GM23338 (cell line): ENCODE data around the gene SLC35A2. TPM values are rescaled to one million over a fixed set of nuclear protein-coding genes. Genes with fewer than 3 reads are reported as not detected.

Experiments used
- ATAC-seq: fragments of 200-7000 bp; cut with Tn5 transposase; 3 replicates; pipeline ENCODE4 v1.9.1; 2020
- DNase-seq: peaks from one replicate; pipeline ENCODE4 v3.0.0-alpha.2; 2015; ENCODE audit warnings: low spot score
- H2AFZ ChIP-seq: fragments of 200-600 bp; sonication (generic); 2 replicates; pipeline ENCODE4 v1.8.0; 2016; ENCODE audit warnings: antibody characterized with exemption, mild to moderate bottlenecking, moderate library complexity
- H3F3A ChIP-seq: fragments of 200-600 bp; sonication (generic); replicated peaks from 2 replicates; pipeline ENCODE4 v1.8.0; 2017; ENCODE audit warnings: antibody characterized with exemption, mixed run types, low read depth
- H3K27ac ChIP-seq: fragments of 200-600 bp; sonication (generic); 2 replicates; pipeline ENCODE4 v1.6.1; 2016; ENCODE audit warnings: low read depth
- H3K27me3 ChIP-seq: fragments of 200-600 bp; sonication (generic); 2 replicates; pipeline ENCODE4 v1.8.0; 2016; ENCODE audit warnings: mild to moderate bottlenecking, mixed run types, moderate library complexity; ENCODE audit not compliant: insufficient read depth
- H3K36me3 ChIP-seq: fragments of 200-600 bp; sonication (generic); 2 replicates; pipeline ENCODE4 v1.8.0; 2016; ENCODE audit warnings: mild to moderate bottlenecking; ENCODE audit not compliant: insufficient read depth
- H3K4me1 ChIP-seq: fragments of 200-600 bp; sonication (generic); 2 replicates; pipeline ENCODE4 v1.8.0; 2016; ENCODE audit warnings: mild to moderate bottlenecking, moderate library complexity; ENCODE audit not compliant: insufficient read depth
- H3K4me2 ChIP-seq: fragments of 200-600 bp; sonication (generic); 2 replicates; pipeline ENCODE4 v1.7.1; 2017; ENCODE audit warnings: mixed run types
- H3K4me3 ChIP-seq: fragments of 200-600 bp; sonication (generic); 2 replicates; pipeline ENCODE4 v1.6.1; 2016; ENCODE audit warnings: mixed run types
- H3K79me2 ChIP-seq: fragments of 200-600 bp; sonication (generic); replicated peaks from 2 replicates; pipeline ENCODE4 v1.8.0; 2017; ENCODE audit warnings: mild to moderate bottlenecking; ENCODE audit not compliant: insufficient read depth
- H3K9me2 ChIP-seq: fragments of 200-600 bp; sonication (generic); 2 replicates; pipeline ENCODE4 v1.8.0; 2017; ENCODE audit not compliant: insufficient read depth
- H4K20me1 ChIP-seq: fragments of 200-600 bp; sonication (generic); replicated peaks from 2 replicates; pipeline ENCODE4 v1.8.0; 2017; ENCODE audit warnings: mild to moderate bottlenecking; ENCODE audit not compliant: insufficient read depth
- H3K27ac Mint-ChIP-seq: 2 replicates; pipeline ENCODE4 v1.8.0; 2020; ENCODE audit warnings: inconsistent platforms, mild to moderate bottlenecking, moderate library complexity, mixed read lengths
- H3K27me3 Mint-ChIP-seq: 3 replicates; pipeline ENCODE4 v1.8.0; 2022; ENCODE audit warnings: low read depth, mild to moderate bottlenecking, moderate library complexity, mixed read lengths, inconsistent platforms; ENCODE audit not compliant: insufficient read depth, poor library complexity
- H3K36me3 Mint-ChIP-seq: 3 replicates; pipeline ENCODE4 v1.8.0; 2021; ENCODE audit warnings: low read depth, mild to moderate bottlenecking, inconsistent platforms, moderate library complexity, mixed read lengths
- H3K4me1 Mint-ChIP-seq: 3 replicates; pipeline ENCODE4 v1.8.0; 2020; ENCODE audit warnings: mild to moderate bottlenecking, inconsistent platforms, mixed read lengths
- H3K4me3 Mint-ChIP-seq: 3 replicates; pipeline ENCODE4 v1.8.0; 2021; ENCODE audit warnings: moderate library complexity, mild to moderate bottlenecking, inconsistent platforms, mixed read lengths
- H3K9me3 Mint-ChIP-seq: 3 replicates; pipeline ENCODE4 v1.8.0; 2020; ENCODE audit warnings: moderate library complexity, mild to moderate bottlenecking, inconsistent platforms, mixed read lengths
- CREB1 ChIP-seq: fragments of 250-450 bp; sonication (Bioruptor Pico); IDR thresholded peaks from 2 replicates; pipeline ENCODE4 v1.5.0; 2020; ENCODE audit warnings: low read depth, mild to moderate bottlenecking, moderate library complexity
- CTCF ChIP-seq, 2 experiments: fragments of 200-600 bp in 1 of 2; sonication (generic) in 1 of 2; conservative IDR thresholded peaks; 2 replicates each; pipeline versions ENCODE4 v1.5.1 to v1.6.1; 2016 to 2017; ENCODE audit warnings: antibody characterized with exemption in 2 of 2, low read depth in 2 of 2, mild to moderate bottlenecking in 2 of 2, moderate library complexity in 1 of 2
- ETS1 ChIP-seq: IDR thresholded peaks from 2 replicates; pipeline ENCODE4 v1.6.1; 2016; ENCODE audit warnings: antibody characterized with exemption
- EZH2 ChIP-seq: fragments of 200-600 bp; sonication (generic); IDR thresholded peaks from one replicate; pipeline ENCODE4 v1.8.0; 2017; ENCODE audit warnings: antibody characterized with exemption, mild to moderate bottlenecking, low read depth; ENCODE audit not compliant: unreplicated experiment
- EZH2phosphoT487 ChIP-seq: fragments of 200-600 bp; sonication (generic); IDR thresholded peaks from one replicate; pipeline ENCODE4 v1.8.1; 2018; ENCODE audit warnings: antibody characterized with exemption; ENCODE audit not compliant: unreplicated experiment
- JUNB ChIP-seq: IDR thresholded peaks from one replicate; pipeline ENCODE4 v1.6.1; 2016; ENCODE audit warnings: antibody characterized with exemption; ENCODE audit not compliant: unreplicated experiment
- POLR2AphosphoS5 ChIP-seq: IDR thresholded peaks from 2 replicates; pipeline ENCODE4 v1.6.1; 2016; ENCODE audit warnings: antibody characterized with exemption, low read depth
- STAT1 ChIP-seq: IDR thresholded peaks from one replicate; pipeline ENCODE4 v1.6.1; 2016; ENCODE audit warnings: antibody characterized with exemption; ENCODE audit not compliant: unreplicated experiment
- ZNF114 ChIP-seq: fragments of 250-450 bp; sonication (Bioruptor Pico); IDR thresholded peaks from 2 replicates; pipeline ENCODE4 v1.5.0; 2020; ENCODE audit warnings: mild to moderate bottlenecking, moderate library complexity
- ZNF331 ChIP-seq: fragments of 250-450 bp; sonication (Bioruptor Pico); IDR thresholded peaks from 2 replicates; pipeline ENCODE4 v1.5.0; 2020; ENCODE audit warnings: low read depth, mild to moderate bottlenecking, moderate library complexity
- ZNF462 ChIP-seq: fragments of 250-450 bp; sonication (Bioruptor Pico); IDR thresholded peaks from 2 replicates; pipeline ENCODE4 v1.5.0; 2020; ENCODE audit warnings: mild to moderate bottlenecking, moderate library complexity
- polyA plus RNA-seq: library from polyadenylated mRNA; unstranded; fragments of >200 nt; fragmentation: Nextera tagmentation; extraction: Ambion mirVana; gene quantifications from 2 replicates; pipeline ENCODE4 v1.2.1, GENCODE V29; 2016
- total RNA-seq: library from RNA; depleted of rRNA; stranded (reverse); fragments of >200 nt; shearing (Covaris generic); gene quantifications from 2 replicates; pipeline ENCODE4 v1.2.3, GENCODE V29; 2014

The SLC35A2 gene
- total and polyA plus RNA-seq, 2 experiments from 2014 or later: 13.0 to 16.4 TPM

GRCh38 chrX:48913605-48914366 lies 2.3 kb upstream of the SLC35A2 start:
- H3K9me3 Mint-ChIP-seq: peaks cover 10% of the 10 kb centered on the region
- Histone ChIP-seq H4K20me1 (peaks cover 13% of the 10 kb centered on the region), H3K27ac (peak overlapping the region; percentile 96; the same call in 1 of the 2 replicates), H3K36me3 (peaks cover 34% of the 10 kb centered on the region; the same call in 1 of the 2 replicates), H3K4me1 (peaks cover 18% of the 10 kb centered on the region; the same call in 1 of the 2 replicates), H3K79me2 (peaks cover 54% of the 10 kb centered on the region), H3F3A (peaks cover 37% of the 10 kb centered on the region), H2AFZ (no peak overlapping the region), H3K4me2 (peak overlapping the region; percentile 82), H3K4me3 (peak overlapping the region; percentile 87; the same call in 1 of the 2 replicates), H3K27me3 (no peaks in the 10 kb centered on the region), H3K9me2 (no peaks in the 10 kb centered on the region)
- peaks cover 34% of the 10 kb centered on the region for H3K4me1 Mint-ChIP-seq
- ATAC-seq (no peak), DNase-seq (no peak)
- H3K27ac Mint-ChIP-seq: no peak overlapping the region; the same call in 1 of the 2 replicates
- H3K36me3 Mint-ChIP-seq: peaks cover 66% of the 10 kb centered on the region
- H3K4me3 Mint-ChIP-seq: peak overlapping the region; percentile 98
- TF ChIP-seq ZNF114 (CRISPR knock-in tag) (no peak), ZNF462 (CRISPR knock-in tag) (no peak), STAT1 (no peak), EZH2 (no peak), POLR2AphosphoS5 (no peak), ZNF331 (CRISPR knock-in tag) (no peak), EZH2phosphoT487 (no peak), JUNB (no peak), ETS1 (no peak), CREB1 (no peak), CTCF (conservative IDR thresholded peaks at IDR 0.05; ENCODE audit: low read depth in 2 of 2) (no peak)
- H3K27me3 Mint-ChIP-seq: peaks cover 28% of the 10 kb centered on the region
